T-helper 2 cell (primary cell): ENCODE measurements around the gene SLC24A3.

ENCODE experiments used
- DNase-seq, 5 experiments: peaks; one replicate each; pipeline versions ENCODE4 v3.0.0 to v3.0.0-alpha.2; 2012 to 2022
- total RNA-seq, 2 donors: gene quantifications; one replicate each; lab custom pipeline; 2026; lab: John Stamatoyannopoulos, UW

SLC24A3 gene
- total RNA-seq, result 0 reads per million in 2 donors

GRCh38 chr20:19212469-19212815 is at the start of gene SLC24A3:
SLC24A3 (plus strand) TSS chr20:19212642.
- DNase-seq, result peak in 1 of 5 experiments; percentile 5

- DNase-seq, result no peak
These were observed 42.3 kb upstream of the SLC24A3 start for GRCh38 chr20:19170148-19170547.

- no peak for DNase-seq
These were observed 39.8 kb upstream of the SLC24A3 start for GRCh38 chr20:19172637-19173036.

GRCh38 chr20:19176470-19177052 is 35.9 kb upstream of the SLC24A3 start:
- DNase-seq, result no peak

GRCh38 chr20:19181552-19181951 is 30.9 kb upstream of the SLC24A3 start:
- DNase-seq, result no peak

- DNase-seq, result no peak
These were observed 27.4 kb upstream of the SLC24A3 start for GRCh38 chr20:19185083-19185482.

- no peak for DNase-seq
These were observed 19.1 kb upstream of the SLC24A3 start for GRCh38 chr20:19193349-19193748.

GRCh38 chr20:19205981-19206396 is 6.5 kb upstream of the SLC24A3 start:
- peak in 4 of 5 experiments; percentile 26 to 41 (median 34) for DNase-seq

- no peak for DNase-seq
These were observed 4.9 kb upstream of the SLC24A3 start for GRCh38 chr20:19207541-19207940.

- no peak for DNase-seq
These were observed 1.9 kb upstream of the SLC24A3 start for GRCh38 chr20:19210391-19211155.

- no peak for DNase-seq
These were observed 1.2 kb upstream of the SLC24A3 start for GRCh38 chr20:19211252-19211651.

GRCh38 chr20:19211661-19212468 is 577 bp upstream of the SLC24A3 start:
- no peak for DNase-seq

GRCh38 chr20:19212821-19213502 is 520 bp downstream of the SLC24A3 start:
- peak in 1 of 5 experiments; percentile 41 for DNase-seq

GRCh38 chr20:19213946-19214490 is 1.6 kb downstream of the SLC24A3 start:
- no peak for DNase-seq

GRCh38 chr20:19218411-19218810 is 6.0 kb downstream of the SLC24A3 start:
- no peak for DNase-seq

- DNase-seq, result no peak
These were observed 10.1 kb downstream of the SLC24A3 start for GRCh38 chr20:19222520-19223040.

GRCh38 chr20:19223640-19224039 is 11.2 kb downstream of the SLC24A3 start:
- no peak for DNase-seq

- no peak for DNase-seq
These were observed 19.1 kb downstream of the SLC24A3 start for GRCh38 chr20:19231359-19232035.

- DNase-seq, result no peak
These were observed 20.8 kb downstream of the SLC24A3 start for GRCh38 chr20:19232997-19233794.

- DNase-seq, result no peak
These were observed 24.1 kb downstream of the SLC24A3 start for GRCh38 chr20:19236371-19237055.
